NCI-H1417 (cell line): ENCODE data around the gene CRACR2B.

ENCODE experiments used
- DNase-seq, 3 experiments: peaks; one replicate each; lab custom pipeline; 2025; lab: John Stamatoyannopoulos, UW

The CRACR2B gene

DNA sequence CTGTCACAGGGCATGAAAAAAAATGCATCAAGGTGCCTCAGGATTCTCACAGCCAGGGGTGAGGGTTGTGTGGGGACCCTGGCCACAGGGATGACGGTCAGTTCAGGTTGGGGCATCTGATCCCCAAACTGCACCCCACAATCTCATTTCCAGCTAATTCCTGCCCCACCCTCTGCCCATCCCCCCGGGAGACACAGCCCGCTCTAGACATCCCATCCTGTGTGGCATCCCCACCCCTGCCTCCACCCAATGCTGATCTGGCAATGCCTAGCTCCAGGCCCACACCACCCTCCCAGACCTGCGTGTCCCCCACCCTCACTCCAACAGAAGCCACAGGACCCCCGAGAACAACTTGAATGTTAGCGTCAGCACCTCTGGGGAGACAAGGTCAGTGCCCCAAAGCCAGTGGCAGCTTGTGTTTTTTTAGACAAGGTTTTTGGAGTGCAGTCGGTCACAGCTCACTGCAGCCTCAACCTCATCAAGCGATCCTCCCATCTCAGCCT lies 40.2 kb downstream of the CRACR2B start:
- no peak for DNase-seq

DNA sequence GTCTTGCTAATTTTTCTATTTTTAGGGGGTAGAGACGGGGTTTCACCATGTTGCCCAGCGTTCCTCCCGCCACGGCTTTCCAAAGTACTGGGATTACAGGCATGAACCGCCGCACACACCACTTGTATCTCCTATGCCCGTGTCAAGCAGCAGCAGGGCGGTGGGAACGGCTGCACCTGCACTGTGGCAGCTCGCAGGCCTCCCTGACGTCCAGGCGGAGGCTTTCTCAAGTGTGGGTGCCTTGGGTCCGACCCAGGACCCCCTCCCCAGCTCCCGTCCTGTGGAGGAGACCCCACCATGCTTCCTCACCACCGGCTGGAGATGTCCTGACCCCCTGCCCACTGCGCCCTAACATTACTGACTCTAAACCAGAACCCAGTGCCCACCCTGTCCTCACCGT lies 40.7 kb downstream of the CRACR2B start:
- DNase-seq: no peak

DNA sequence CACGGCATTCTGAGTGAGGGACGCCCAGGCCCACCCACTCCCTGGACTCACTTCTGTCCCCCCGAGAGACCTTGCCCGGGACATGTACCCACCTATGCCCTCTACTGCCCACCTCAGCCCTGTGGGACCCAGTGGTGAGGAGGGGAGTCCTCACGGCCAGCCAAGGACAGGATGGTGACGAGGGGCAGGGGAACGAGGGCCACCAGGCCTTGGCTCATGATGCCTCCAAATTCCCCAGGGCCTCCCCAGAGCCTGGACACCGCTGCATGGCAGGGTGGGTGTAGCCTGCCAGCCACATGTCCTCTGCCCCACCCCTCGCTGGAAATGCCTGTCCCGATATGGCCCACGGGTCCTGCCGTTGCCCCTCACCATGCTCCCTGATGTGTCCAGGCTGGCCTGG lies 41.1 kb downstream of the CRACR2B start:
- no peak for DNase-seq

DNA sequence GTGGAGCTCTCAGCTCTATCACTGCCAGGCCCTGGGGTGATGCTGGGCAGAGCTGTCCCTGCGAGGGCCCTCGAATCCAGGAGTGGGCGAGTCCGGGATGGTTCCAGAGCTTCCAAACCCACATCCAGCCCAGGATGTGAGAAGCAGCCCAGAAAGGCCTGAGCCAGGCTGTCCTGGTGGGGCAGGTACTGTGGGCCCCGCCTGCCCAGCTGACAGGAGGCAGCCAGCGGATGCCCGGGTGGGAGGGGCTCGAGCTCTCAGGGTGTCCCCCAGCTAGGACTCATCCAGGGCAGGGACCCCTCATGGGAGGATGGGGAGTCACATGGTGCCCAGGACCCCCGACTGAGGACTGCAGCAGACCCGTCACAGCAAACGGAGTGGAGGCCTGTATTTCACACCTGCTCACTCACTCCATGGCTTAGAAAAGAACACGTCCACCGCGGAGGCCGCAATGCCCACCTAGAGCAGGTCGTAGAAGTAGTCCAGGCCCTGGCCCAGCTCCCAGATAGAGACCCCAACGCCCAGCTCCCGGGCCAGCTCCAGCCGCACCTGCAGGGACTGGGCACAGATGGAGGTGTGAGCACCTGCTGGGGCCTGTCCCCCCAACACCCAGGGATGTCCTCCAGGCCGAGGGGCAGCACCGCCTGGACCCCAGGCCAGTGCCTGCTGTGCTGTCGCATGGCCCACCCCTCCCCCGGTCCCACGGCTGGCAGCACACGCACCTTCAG lies 41.8 kb downstream of the CRACR2B start:
- no peak for DNase-seq

DNA sequence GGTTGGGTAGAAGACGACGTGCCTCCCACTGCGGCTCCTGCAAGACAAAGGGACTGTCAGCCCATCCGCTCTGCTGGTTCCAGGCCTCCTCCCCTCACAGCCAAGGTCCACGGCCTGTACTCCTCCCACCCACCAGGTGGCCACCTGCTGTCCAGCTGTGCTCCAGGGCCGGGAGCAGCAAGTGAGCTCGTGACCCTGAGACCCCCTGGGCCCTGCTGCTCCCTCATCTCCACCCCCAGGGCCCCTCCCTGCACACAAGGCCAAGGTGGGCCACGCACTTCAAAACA lies 42.4 kb downstream of the CRACR2B start:
- DNase-seq: peak in 1 of 3 experiments; percentile 20

DNA sequence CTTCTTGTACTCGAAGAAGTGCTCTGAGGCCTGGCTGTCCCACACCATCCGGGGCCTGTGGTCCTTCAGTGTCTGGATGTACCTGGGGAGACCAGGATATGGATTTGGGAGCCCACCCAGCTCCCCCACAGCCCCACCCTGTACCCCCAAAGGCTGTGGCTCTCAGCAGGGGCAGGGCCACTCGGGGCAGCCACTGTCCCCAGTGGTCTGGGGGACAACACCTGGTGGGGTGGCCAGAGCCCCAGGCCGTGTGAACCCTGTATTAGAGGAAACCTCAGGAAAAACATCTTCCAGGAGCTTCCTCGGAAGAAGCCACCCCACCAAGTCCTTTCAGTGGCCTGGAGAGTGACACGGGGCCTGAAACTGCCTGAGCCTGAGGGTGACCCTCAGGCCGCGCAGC lies 42.7 kb downstream of the CRACR2B start:
- no peak for DNase-seq

DNA sequence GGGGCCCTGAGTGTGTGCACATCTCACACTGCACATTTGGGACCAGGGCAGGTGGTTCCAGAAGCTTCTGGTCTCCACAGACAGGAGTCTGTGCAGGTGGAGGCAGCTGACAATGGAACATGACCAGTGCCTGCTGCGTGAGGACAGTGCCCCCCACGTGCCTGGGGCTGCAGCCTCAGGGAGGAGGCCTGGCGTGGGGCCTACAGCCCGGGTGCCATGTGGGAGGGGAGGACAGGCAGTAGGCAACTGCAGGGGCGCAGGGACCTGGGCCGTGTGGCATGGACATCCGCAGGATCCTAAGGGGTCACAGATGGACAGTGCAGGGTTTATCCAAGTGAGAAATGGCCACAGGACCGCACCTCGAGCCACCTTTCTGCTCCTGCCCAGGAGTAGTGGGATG lies 43.8 kb downstream of the CRACR2B start:
- no peak for DNase-seq

DNA sequence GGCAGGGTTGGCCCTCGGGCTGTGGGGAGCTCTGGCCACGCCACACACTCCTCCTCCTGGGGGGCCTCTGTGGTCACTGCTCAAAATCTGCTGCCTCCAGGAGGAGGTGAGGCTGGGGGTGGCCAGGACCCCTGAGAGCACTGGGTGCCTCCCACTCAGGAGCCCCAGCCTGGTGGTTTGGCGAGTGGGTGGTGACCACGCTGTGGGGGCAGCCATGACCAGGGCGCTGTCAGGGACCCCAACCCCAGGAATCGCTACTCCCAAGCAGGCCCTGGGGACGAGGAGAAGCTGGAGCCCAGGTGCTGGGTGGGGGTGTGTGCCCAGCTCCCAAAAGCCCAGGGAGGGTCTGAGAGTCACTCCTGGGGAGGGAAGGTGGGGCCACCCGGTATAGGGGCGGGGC lies 45.1 kb downstream of the CRACR2B start:
- no peak for DNase-seq

DNA sequence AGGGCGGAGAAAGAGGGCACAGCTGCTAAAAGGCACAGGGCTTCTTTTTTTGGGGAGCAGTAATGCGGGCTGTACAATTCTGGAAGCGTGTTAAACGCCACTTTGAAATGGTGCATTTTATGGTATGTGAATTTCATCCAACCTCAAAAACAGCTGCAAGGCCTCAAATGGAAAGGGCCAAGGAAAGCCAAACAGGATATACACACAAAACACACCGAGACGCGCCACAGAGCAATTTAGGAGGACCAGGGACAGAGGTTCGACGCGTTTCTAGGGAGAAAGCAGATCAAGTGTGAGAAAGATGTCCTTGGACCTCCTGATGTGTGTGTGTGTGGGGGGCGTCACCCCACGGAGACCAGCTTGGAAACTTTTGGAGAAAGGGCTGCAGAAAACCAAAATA lies 46.0 kb downstream of the CRACR2B start:
- no peak for DNase-seq

DNA sequence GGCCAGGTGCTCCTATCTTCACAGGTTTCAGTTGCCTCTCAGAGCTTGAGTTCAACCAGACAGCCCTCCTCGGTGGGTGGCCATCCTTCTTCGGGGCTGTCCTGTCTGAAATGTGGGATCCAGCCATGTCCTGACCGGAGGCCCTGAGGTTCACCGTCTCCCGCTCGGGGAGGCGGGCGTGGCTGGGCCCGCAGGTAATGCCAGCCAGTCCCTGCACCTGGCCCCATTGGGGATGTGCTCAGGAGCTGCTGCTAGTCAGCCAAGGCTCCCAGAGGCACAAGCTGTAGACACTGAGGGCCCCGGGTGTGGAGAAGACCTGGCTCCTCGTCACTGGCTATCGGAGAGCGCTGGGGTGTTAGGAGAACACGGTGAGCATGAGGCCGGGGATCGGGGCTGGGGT lies 47.5 kb downstream of the CRACR2B start:
- no peak for DNase-seq

DNA sequence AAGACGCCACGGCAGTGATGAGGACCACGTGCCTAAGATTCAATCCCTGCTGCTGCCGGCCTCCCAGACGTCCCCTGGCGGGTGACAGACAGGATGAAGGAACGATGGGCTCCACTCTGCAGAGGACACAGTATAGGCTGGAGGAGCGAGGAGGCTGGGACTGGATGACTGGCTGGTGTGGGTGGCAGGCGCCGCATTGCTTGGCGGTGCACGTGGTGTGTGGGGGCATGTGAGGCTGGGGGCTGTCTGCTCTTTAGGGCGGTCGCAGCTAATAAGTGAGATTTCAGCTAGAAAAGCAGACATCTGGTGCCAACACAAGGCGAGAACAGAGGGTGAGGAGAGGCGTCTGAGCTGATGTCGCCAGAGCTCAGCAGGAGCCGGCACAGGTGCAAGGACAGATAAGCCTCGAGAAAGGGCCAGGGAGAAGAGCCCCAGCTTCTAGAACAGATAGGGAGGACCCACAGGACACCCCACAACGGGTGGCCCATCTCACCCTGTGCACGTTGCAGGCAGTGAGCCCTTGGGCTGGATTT lies 48.1 kb downstream of the CRACR2B start:
- DNase-seq: no peak

DNA sequence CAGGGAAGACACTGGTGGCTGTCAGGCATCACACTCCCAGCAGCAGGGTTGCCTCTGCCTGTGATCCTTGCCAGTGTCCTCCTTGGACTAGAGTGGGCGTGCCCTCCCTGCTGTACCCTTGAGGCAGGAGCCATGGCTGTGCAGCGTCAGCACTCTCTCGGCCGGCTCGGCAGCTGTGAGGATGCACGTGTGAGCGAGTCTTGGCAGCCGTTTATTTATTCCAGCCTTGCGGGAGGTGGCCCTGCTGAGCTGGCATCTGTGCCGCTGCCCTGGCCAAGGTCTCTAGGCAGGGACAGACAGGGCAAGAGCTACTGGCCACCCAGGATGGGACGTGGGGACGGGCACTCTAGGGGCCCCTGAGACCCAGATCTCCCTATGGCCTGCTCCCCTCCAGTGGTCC lies 48.8 kb downstream of the CRACR2B start:
- DNase-seq: peak in 2 of 3 experiments; percentile 38 to 74

DNA sequence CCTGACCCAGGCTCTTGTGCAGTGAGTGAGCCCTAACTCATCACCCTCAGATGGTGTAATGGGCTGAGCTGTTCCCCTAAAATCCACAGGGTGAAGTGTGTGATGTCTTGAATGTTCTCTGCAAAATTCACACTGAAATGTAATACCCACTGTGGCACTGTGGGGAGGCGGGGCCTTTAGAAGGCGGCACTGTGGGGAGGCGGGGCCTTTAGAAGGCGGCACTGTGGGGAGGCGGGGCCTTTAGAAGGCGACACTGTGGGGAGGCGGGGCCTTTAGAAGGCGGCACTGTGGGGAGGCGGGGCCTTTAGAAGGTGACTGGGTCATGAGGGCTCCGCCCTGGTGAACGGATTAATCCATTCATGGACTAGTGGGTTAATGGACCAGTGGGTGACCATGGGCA lies 49.8 kb downstream of the CRACR2B start:
- peak in 2 of 3 experiments; percentile 12 to 31 for DNase-seq

DNA sequence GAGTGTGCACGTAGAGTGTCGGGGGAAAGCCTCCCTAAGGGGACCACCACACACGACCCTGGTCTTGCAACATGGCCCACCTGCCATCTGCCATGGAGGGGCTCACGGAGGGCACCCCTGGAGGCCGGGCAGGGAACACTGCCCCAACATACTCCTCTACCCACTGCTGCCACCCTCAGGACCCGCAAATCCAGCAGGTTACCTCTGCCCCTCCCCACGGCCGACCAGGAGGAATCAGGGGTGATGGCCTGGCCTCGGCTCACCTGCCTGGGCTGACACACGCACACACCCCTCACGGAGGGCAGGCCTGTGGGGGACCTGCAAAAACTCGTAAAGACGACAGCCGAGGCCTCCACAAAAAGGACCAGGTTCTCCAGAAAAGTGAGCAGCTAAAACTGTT lies 52.7 kb downstream of the CRACR2B start:
- DNase-seq: no peak
